Measurements from ENCODE around the gene MINDY4B.

MINDY4B gene

GRCh38 chr3:150898046-150898754 lies 7.0 kb downstream of the MINDY4B start:
- Histone ChIP-seq H3K27ac (ENCODE audit: low read depth, low read length) (no peak overlapping the region), H3K9ac (ENCODE audit: low read depth, low read length) (no peak overlapping the region), H3K4me1 (ENCODE audit: insufficient read depth, low read length) (no peaks in the 10 kb centered on the region), H3K4me3 (ENCODE audit: low read length) (no peak overlapping the region), H3K9me3 (ENCODE audit: insufficient read depth, low read depth, low read length) (no peaks in the 10 kb centered on the region), H3K36me3 (ENCODE audit: insufficient read depth, low read length) (no peaks in the 10 kb centered on the region), H3K27me3 (ENCODE audit: insufficient read depth, low read length) (no peaks in the 10 kb centered on the region)
- WGBS: 91% methylated on average over 3 of the region's 3 CpGs

DNA sequence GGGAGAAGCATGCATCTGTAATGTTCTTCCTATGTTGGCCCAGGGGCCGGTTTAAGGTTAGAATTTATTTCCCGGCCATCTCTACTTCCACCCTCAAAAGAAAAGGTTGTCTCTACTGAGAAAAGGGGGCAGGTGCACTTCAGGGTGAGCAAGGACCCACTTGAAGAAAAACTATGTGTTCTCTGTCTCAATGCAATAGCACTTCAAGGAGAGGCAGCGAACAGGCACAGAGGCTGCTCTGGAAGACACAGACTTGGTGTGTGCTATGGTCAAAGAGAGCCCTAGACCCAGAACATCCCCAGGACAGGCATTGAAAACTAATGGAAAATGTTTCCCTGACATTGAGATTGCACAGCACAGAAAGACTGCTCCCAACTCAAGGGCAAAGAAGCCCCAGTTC lies 7.6 kb downstream of the MINDY4B start:
- Histone ChIP-seq H3K4me3 (ENCODE audit: low read length) (no peak overlapping the region), H3K27ac (ENCODE audit: low read depth, low read length) (no peak overlapping the region), H3K9me3 (ENCODE audit: insufficient read depth, low read depth, low read length) (no peaks in the 10 kb centered on the region), H3K9ac (ENCODE audit: low read depth, low read length) (no peak overlapping the region), H3K4me1 (ENCODE audit: insufficient read depth, low read length) (no peaks in the 10 kb centered on the region), H3K27me3 (ENCODE audit: insufficient read depth, low read length) (no peaks in the 10 kb centered on the region), H3K36me3 (ENCODE audit: insufficient read depth, low read length) (no peaks in the 10 kb centered on the region)
- WGBS: 100% methylated on average over 2 of the region's 3 CpGs

DNA sequence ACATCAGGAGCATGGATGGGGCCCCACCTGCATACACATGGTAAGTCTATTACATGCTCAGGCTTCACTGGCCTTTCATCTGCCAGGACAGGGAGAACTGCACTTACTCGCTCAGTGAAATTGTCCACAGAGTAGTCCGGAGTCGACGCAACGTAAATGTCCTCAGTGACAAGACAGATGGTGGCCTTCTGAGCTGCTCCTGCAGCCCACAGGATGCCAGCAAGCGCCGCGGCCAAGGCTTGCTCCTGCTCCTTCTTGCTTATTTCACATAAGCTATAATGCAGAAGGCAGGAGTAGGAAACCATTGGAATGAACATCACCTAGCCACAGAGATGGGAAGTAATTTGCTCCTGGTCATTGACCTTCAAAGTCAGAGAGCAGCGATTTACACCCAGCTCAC lies 14.4 kb downstream of the MINDY4B start:
- whole genome bisulfite sequencing: 93% methylated on average over 9 of the region's 9 CpGs
- Histone ChIP-seq H3K4me3 (ENCODE audit: low read length) (no peak overlapping the region), H3K9ac (ENCODE audit: low read depth, low read length) (no peak overlapping the region), H3K9me3 (ENCODE audit: insufficient read depth, low read depth, low read length) (no peaks in the 10 kb centered on the region), H3K27ac (ENCODE audit: low read depth, low read length) (no peak overlapping the region), H3K4me1 (ENCODE audit: insufficient read depth, low read length) (no peaks in the 10 kb centered on the region), H3K27me3 (ENCODE audit: insufficient read depth, low read length) (no peaks in the 10 kb centered on the region), H3K36me3 (ENCODE audit: insufficient read depth, low read length) (no peaks in the 10 kb centered on the region)

DNA sequence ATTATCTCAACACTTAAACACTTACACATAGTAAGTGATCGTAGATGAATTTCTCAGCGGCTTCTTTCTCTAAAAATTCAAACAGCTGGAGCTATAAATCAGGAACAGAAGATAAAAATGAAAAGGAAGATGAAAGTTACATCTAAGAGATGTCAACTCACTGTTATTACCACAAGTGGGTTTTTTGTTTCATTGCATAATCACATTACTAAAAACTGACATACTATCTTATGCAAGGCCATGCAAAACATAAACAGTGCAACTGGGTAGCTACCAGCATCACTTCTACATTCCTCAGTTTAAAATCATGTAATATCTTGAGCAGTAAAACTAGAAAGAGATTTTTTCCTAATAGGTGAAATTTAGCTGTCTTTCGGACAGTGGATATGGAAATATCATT lies 14.9 kb downstream of the MINDY4B start:
- Histone ChIP-seq H3K27ac (ENCODE audit: low read depth, low read length) (no peak overlapping the region), H3K9me3 (ENCODE audit: insufficient read depth, low read depth, low read length) (no peaks in the 10 kb centered on the region), H3K36me3 (ENCODE audit: insufficient read depth, low read length) (no peaks in the 10 kb centered on the region), H3K4me1 (ENCODE audit: insufficient read depth, low read length) (no peaks in the 10 kb centered on the region), H3K9ac (ENCODE audit: low read depth, low read length) (no peak overlapping the region), H3K4me3 (ENCODE audit: low read length) (no peak overlapping the region), H3K27me3 (ENCODE audit: insufficient read depth, low read length) (no peaks in the 10 kb centered on the region)
- WGBS: 97% methylated on average over 2 of the region's 3 CpGs

GRCh38 chr3:150889106-150889505 lies 16.1 kb downstream of the MINDY4B start:
- no peaks in the 10 kb centered on the region for H3K9me3 ChIP-seq (ENCODE audit: insufficient read depth, low read depth, low read length)
- H3K4me3 ChIP-seq (ENCODE audit: low read length): no peak overlapping the region
- H3K36me3 ChIP-seq (ENCODE audit: insufficient read depth, low read length): no peaks in the 10 kb centered on the region
- 87% methylated on average over 6 of the region's 6 CpGs for WGBS
- no peaks in the 10 kb centered on the region for H3K27me3 ChIP-seq (ENCODE audit: insufficient read depth, low read length)
- no peak overlapping the region for H3K27ac ChIP-seq (ENCODE audit: low read depth, low read length)
- H3K9ac ChIP-seq (ENCODE audit: low read depth, low read length): no peak overlapping the region
- H3K4me1 ChIP-seq (ENCODE audit: insufficient read depth, low read length): no peaks in the 10 kb centered on the region

DNA sequence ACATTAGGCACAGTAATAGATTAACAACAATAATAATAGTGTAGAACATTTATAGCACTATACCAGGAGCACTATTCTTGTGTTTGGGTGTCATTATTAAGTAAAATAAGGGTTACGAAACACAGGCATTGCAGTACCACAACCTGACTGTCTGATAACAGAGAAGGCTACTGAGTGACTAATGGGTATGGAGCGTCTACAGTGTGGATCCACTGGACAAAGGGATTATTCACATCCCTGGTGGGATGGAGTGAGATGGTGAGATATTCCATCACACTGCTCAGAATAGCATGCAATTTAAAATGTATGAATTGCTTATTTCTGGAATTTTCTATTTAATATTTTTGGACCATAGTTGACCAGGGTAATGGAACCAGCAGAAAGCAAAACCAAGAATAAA lies 18.2 kb downstream of the MINDY4B start:
- H3K36me3 ChIP-seq (ENCODE audit: insufficient read depth, low read length): no peaks in the 10 kb centered on the region
- no peak overlapping the region for H3K27ac ChIP-seq (ENCODE audit: low read depth, low read length)
- 85% methylated on average over 2 of the region's 2 CpGs for WGBS
- H3K4me3 ChIP-seq (ENCODE audit: low read length): no peak overlapping the region
- no peaks in the 10 kb centered on the region for H3K27me3 ChIP-seq (ENCODE audit: insufficient read depth, low read length)
- no peak overlapping the region for H3K9ac ChIP-seq (ENCODE audit: low read depth, low read length)
- H3K4me1 ChIP-seq (ENCODE audit: insufficient read depth, low read length): no peaks in the 10 kb centered on the region
- no peaks in the 10 kb centered on the region for H3K9me3 ChIP-seq (ENCODE audit: insufficient read depth, low read depth, low read length)

DNA sequence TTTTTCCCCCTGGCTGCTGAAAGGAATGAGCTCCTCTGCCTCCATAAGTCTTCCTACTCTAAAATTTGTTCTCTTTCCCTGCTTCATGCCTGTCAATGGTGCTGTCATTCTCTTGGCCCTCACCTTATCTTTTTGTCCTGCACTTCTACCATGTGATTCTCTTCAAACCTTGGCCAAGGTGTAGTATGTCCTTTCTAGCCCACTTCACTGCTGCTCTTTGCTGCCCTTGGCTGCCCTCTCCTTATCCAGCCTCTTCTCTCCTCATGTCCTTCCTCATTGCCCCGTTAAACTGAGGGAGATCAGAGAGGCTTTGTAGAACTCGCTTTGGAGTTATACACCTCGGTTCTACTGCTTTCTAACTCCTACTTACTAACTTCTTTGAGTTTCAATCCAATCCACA lies 19.7 kb downstream of the MINDY4B start:
- Histone ChIP-seq H3K27ac (ENCODE audit: low read depth, low read length) (no peak overlapping the region), H3K27me3 (ENCODE audit: insufficient read depth, low read length) (no peaks in the 10 kb centered on the region), H3K9me3 (ENCODE audit: insufficient read depth, low read depth, low read length) (no peaks in the 10 kb centered on the region), H3K36me3 (ENCODE audit: insufficient read depth, low read length) (no peaks in the 10 kb centered on the region), H3K9ac (ENCODE audit: low read depth, low read length) (no peak overlapping the region), H3K4me1 (ENCODE audit: insufficient read depth, low read length) (no peaks in the 10 kb centered on the region), H3K4me3 (ENCODE audit: low read length) (no peak overlapping the region)
- WGBS: 75% methylated on average over 3 of the region's 3 CpGs

- no peaks in the 10 kb centered on the region for H3K36me3 ChIP-seq (ENCODE audit: insufficient read depth, low read length)
- no peaks in the 10 kb centered on the region for H3K27me3 ChIP-seq (ENCODE audit: insufficient read depth, low read length)
- H3K4me3 ChIP-seq (ENCODE audit: low read length): no peak overlapping the region
- no peak overlapping the region for H3K27ac ChIP-seq (ENCODE audit: low read depth, low read length)
- no peaks in the 10 kb centered on the region for H3K4me1 ChIP-seq (ENCODE audit: insufficient read depth, low read length)
- no peak overlapping the region for H3K9ac ChIP-seq (ENCODE audit: low read depth, low read length)
- H3K9me3 ChIP-seq (ENCODE audit: insufficient read depth, low read depth, low read length): no peaks in the 10 kb centered on the region
- 91% methylated on average over 2 of the region's 2 CpGs for WGBS
Observed at GRCh38 chr3:150878996-150879575, 26.2 kb downstream of the MINDY4B start.

- Histone ChIP-seq H3K4me3 (ENCODE audit: low read length) (no peak overlapping the region), H3K36me3 (ENCODE audit: insufficient read depth, low read length) (no peaks in the 10 kb centered on the region), H3K4me1 (ENCODE audit: insufficient read depth, low read length) (no peaks in the 10 kb centered on the region), H3K9ac (ENCODE audit: low read depth, low read length) (no peak overlapping the region), H3K27ac (ENCODE audit: low read depth, low read length) (no peak overlapping the region), H3K27me3 (ENCODE audit: insufficient read depth, low read length) (no peaks in the 10 kb centered on the region), H3K9me3 (ENCODE audit: insufficient read depth, low read depth, low read length) (no peaks in the 10 kb centered on the region)
- 95% methylated on average over 1 of the region's 1 CpG for WGBS
Observed at GRCh38 chr3:150878290-150878689, 26.9 kb downstream of the MINDY4B start.

- no peaks in the 10 kb centered on the region for H3K4me1 ChIP-seq (ENCODE audit: insufficient read depth, low read length)
- no peak overlapping the region for H3K4me3 ChIP-seq (ENCODE audit: low read length)
- no peak overlapping the region for H3K9ac ChIP-seq (ENCODE audit: low read depth, low read length)
- no peaks in the 10 kb centered on the region for H3K27me3 ChIP-seq (ENCODE audit: insufficient read depth, low read length)
- no peaks in the 10 kb centered on the region for H3K36me3 ChIP-seq (ENCODE audit: insufficient read depth, low read length)
- WGBS: 87% methylated on average over 3 of the region's 3 CpGs
- no peaks in the 10 kb centered on the region for H3K9me3 ChIP-seq (ENCODE audit: insufficient read depth, low read depth, low read length)
- H3K27ac ChIP-seq (ENCODE audit: low read depth, low read length): no peak overlapping the region
Observed at GRCh38 chr3:150877303-150877702, 27.9 kb downstream of the MINDY4B start.

GRCh38 chr3:150876611-150877265 lies 28.5 kb downstream of the MINDY4B start:
- Histone ChIP-seq H3K36me3 (ENCODE audit: insufficient read depth, low read length) (no peaks in the 10 kb centered on the region), H3K4me3 (ENCODE audit: low read length) (no peak overlapping the region), H3K27ac (ENCODE audit: low read depth, low read length) (no peak overlapping the region), H3K9me3 (ENCODE audit: insufficient read depth, low read depth, low read length) (no peaks in the 10 kb centered on the region), H3K27me3 (ENCODE audit: insufficient read depth, low read length) (no peaks in the 10 kb centered on the region), H3K4me1 (ENCODE audit: insufficient read depth, low read length) (no peaks in the 10 kb centered on the region), H3K9ac (ENCODE audit: low read depth, low read length) (no peak overlapping the region)
- 94% methylated on average over 6 of the region's 6 CpGs for WGBS

All from HUES64 (cell line).